22Rv1 (cell line): Measurements from ENCODE around the gene RNF183.
"Not testable (repeated sequence)": the region's sequence is repeated elsewhere in the genome, so short reads cannot be mapped to it uniquely, and the experiment has no call there.

Experiments used
- H3K27ac ChIP-seq: fragments of 450-650 bp; 2 replicates; pipeline ENCODE4 v1.5.1; 2017
- ZFX ChIP-seq: fragments of 450-650 bp; IDR thresholded peaks from 2 replicates; pipeline ENCODE4 v1.6.1; 2017; ENCODE audit warnings: antibody characterized with exemption, borderline replicate concordance
- TF ChIP-seq, protein P1 (sequence below): fragments of 450-650 bp; IDR thresholded peaks from 2 replicates; pipeline ENCODE4 v1.5.1; 2017; ENCODE audit warnings: mild to moderate bottlenecking

Gene RNF183

DNA sequence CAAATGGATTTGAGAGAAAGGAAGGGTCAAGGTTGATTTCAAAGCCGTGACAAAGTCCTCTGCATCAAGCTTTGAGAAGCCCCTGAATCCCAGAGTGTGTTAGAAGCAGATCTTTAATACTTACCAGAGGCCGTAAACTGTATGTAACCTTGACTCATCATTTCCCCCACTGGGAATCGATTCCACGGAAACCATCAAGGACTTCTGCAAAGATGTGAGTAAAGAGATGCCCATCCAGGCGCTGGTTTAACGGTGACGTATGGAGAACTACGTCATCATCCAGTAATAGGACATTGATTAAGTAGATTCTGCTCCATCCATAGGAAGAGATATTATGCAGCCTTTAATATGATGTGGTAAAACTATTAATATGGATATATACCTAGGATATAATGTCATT lies 1.6 kb downstream of the RNF183 start:
- TF ChIP-seq, protein P1, sequence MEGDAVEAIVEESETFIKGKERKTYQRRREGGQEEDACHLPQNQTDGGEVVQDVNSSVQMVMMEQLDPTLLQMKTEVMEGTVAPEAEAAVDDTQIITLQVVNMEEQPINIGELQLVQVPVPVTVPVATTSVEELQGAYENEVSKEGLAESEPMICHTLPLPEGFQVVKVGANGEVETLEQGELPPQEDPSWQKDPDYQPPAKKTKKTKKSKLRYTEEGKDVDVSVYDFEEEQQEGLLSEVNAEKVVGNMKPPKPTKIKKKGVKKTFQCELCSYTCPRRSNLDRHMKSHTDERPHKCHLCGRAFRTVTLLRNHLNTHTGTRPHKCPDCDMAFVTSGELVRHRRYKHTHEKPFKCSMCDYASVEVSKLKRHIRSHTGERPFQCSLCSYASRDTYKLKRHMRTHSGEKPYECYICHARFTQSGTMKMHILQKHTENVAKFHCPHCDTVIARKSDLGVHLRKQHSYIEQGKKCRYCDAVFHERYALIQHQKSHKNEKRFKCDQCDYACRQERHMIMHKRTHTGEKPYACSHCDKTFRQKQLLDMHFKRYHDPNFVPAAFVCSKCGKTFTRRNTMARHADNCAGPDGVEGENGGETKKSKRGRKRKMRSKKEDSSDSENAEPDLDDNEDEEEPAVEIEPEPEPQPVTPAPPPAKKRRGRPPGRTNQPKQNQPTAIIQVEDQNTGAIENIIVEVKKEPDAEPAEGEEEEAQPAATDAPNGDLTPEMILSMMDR = no peak
- no peak for TF ChIP-seq ZFX
- no peak overlapping the region for H3K27ac ChIP-seq

- H3K27ac ChIP-seq = no peak overlapping the region
- TF ChIP-seq ZFX = no peak
- TF ChIP-seq, protein P1 = no peak
Observed at GRCh38 chr9:113299800-113300292, 3.3 kb downstream of the RNF183 start.

DNA sequence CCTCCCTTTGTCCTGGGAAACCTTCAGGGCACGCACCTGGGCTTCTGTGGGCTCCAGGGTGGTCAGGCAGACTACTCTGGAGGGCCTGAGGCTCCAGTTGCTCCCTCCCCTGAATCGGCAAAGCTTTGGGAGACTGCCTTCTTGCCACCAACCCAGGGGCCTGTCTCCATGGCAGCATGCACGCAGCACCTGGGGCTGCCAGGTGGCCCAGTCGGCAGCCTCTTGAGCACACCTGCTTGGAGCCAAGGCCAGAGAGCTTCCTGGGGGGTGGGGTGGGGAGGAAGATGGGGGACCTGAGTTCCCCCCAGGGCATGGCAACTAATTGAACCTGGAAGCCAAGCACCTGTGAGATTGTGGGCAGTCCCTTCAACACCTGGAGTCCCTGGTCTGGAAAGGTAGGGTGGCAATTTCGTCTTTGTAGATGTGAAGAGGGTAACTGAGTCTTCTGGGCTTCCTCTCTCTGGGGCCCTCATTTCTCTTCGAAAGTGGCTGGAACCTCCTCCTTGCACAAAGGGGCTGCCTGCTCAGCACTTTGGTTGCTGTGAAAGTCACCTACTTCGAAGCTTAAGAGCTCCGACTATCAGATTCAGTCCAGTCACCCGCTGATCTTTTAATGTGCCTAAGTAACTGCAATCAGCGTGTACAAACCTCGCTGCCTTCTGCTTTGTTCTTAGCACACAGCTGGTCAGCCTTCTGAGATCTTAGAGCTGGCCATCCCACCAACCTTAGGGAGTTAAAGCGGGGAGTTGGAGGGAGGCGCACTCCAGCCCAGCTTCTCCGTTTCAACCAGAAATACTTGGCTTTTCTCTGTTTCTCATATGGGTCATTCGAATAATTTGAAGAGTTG lies 4.0 kb downstream of the RNF183 start:
- no peak overlapping the region for H3K27ac ChIP-seq
- TF ChIP-seq ZFX = no peak
- TF ChIP-seq, protein P1 = no peak

- no peak overlapping the region for H3K27ac ChIP-seq
- no peak for TF ChIP-seq ZFX
Observed at GRCh38 chr9:113298311-113298710, 4.9 kb downstream of the RNF183 start.

DNA sequence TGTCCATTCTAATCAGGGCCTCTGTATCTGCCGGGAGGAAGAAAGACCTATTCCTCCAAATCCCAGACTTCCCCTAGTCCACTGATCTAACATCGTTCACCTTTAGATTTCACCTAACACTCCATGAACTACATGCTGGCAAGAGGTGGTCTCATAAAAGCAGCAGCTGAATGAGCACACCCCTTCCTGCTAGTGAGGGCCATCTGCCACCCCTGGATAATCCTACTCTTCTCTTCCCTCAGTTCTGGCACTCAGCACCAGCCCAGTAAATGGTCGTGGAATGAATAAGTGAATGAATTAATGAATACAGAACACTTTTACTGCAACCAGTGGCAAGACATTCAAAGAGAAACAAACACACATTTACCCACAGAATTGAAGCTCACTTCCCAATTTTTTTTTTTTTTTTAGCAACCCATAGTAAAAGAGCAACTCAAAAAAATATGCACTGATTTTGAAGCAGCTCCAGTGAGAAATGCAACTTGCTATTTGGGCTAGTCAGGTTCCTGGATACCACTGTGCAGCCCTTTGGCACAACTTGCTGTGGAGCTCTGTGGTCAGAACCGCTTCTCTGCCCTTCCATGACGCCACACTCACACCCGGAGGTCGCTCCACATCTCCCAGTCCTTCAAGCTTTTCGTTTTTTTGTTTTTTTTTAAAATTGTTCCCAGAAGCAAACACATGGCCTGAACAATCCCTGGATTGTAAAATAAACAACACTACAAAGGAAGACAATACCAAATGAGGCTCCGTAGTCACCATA lies 6.2 kb downstream of the RNF183 start:
- TF ChIP-seq, protein P1 = no peak
- TF ChIP-seq ZFX = no peak
- H3K27ac ChIP-seq = no peak overlapping the region

DNA sequence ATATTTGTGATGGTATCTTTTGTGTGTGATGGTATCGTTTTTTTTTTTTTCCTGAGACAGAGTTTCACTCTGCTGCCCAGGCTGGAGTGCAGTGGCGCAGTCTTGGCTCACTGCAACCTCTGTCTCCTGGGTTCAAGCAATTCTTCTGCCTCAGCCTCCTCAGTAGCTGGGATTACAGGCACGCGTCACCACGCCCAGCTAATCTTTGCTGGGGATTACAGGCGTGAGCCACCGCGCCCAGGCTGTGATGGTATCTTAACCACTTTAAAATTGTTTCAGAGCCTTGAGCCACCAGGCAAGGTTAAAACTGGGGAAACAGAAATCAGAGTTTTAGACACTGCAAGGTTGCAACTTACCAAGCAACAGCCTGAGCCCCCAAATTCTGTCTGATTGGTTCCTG lies 6.9 kb downstream of the RNF183 start:
- not testable (repeated sequence) for H3K27ac ChIP-seq

GRCh38 chr9:113293285-113293878 lies 9.8 kb downstream of the RNF183 start:
- H3K27ac ChIP-seq = no peak overlapping the region
- TF ChIP-seq, protein P1 = no peak

GRCh38 chr9:113290052-113290607 lies 13.0 kb downstream of the RNF183 start:
- TF ChIP-seq, protein P1 = no peak
- no peak for TF ChIP-seq ZFX
- no peak overlapping the region for H3K27ac ChIP-seq
